Spleen (tissue), 11 donors: ENCODE results near the gene FSCN2. TPM values are rescaled to one million over a fixed set of nuclear protein-coding genes. Genes with fewer than 3 reads are reported as not detected.

ENCODE experiments used
- DNase-seq: peaks from one replicate; pipeline ENCODE4 v3.0.0-alpha.2; 2020
- H3K27ac ChIP-seq, 8 donors: fragments of 200-600 bp; sonication (generic) in 7 of 8; 1 replicate in 4 of 8; 2 replicates in 4 of 8; pipeline versions ENCODE4 v1.5.0 to v1.8.0; 2016 to 2021; ENCODE audit warnings: inconsistent platforms in 4 of 8, mild to moderate bottlenecking in 4 of 8, moderate library complexity in 1 of 8
- H3K27me3 ChIP-seq, 7 donors: fragments of 200-600 bp; sonication (generic) in 6 of 7; replicated peaks in 1 of 7; 1 replicate in 4 of 7; 2 replicates in 3 of 7; pipeline versions ENCODE4 v1.5.0 to v1.8.0; 2016 to 2021; ENCODE audit warnings: inconsistent platforms in 3 of 7, mild to moderate bottlenecking in 1 of 7
- H3K36me3 ChIP-seq, 6 donors: fragments of 200-600 bp; sonication (generic) in 5 of 6; 1 replicate in 4 of 6; 2 replicates in 2 of 6; pipeline versions ENCODE4 v1.5.0 to v1.8.0; 2016 to 2021; ENCODE audit warnings: inconsistent platforms in 2 of 6
- H3K4me1 ChIP-seq, 6 donors: fragments of 200-600 bp; sonication (generic) in 5 of 6; 1 replicate in 3 of 6; 2 replicates in 3 of 6; pipeline versions ENCODE4 v1.5.0 to v1.8.0; 2016 to 2021; ENCODE audit warnings: inconsistent platforms in 3 of 6
- H3K4me3 ChIP-seq, 8 donors: fragments of 200-600 bp; sonication (generic) in 7 of 8; 1 replicate in 4 of 8; 2 replicates in 4 of 8; pipeline versions ENCODE4 v1.5.0 to v1.8.0; 2016 to 2021; ENCODE audit warnings: inconsistent platforms in 4 of 8, mild to moderate bottlenecking in 4 of 8, moderate library complexity in 2 of 8
- H3K9me3 ChIP-seq, 8 donors: fragments of 200-600 bp; sonication (generic) in 7 of 8; 1 replicate in 4 of 8; 2 replicates in 4 of 8; pipeline versions ENCODE4 v1.5.0 to v1.8.0; 2016 to 2021; ENCODE audit warnings: inconsistent platforms in 4 of 8
- POLR2A ChIP-seq, 3 donors: fragments of 450-650 bp; IDR thresholded peaks; one replicate each; pipeline ENCODE4 v1.5.1; 2017; ENCODE audit warnings: antibody characterized with exemption in 3 of 3, mild to moderate bottlenecking in 1 of 3
- POLR2AphosphoS5 ChIP-seq, 3 donors: sonication (generic); formaldehyde crosslinking; IDR thresholded peaks; one replicate each; pipeline ENCODE4 v1.5.1; 2017; ENCODE audit warnings: antibody characterized with exemption in 3 of 3
- WGBS, 5 donors: extraction: QIAGEN DNeasy Blood & Tissue Kit in 3 of 5; methylation state at CpG; one replicate each; pipeline versions ENCODE4 v1.1.5 to v1.1.7; 2013 to 2018; 5-methylcytosine and 5-hydroxymethylcytosine counted together
- intact Hi-C: fragments of 100-400 bp; cut with DNase I; formaldehyde crosslinking; loops from one replicate; pipeline ENCODE4 v1.15.0; 2023; ENCODE audit warnings: low total_unique reads
- polyA plus RNA-seq, 3 donors: library from polyadenylated mRNA; stranded (reverse); fragments of 200-250 nt; gene quantifications; one replicate each; pipeline ENCODE4 v1.2.1, GENCODE V29; 2013
- total RNA-seq, 7 donors: library from RNA; depleted of rRNA in 3 of 7; stranded (reverse); fragments of >200 nt in 3 of 7; fragmentation: NEBNext Ultra II Directional in 4 of 7; extraction: Animal tissue kit (Norgen Biotek cat#: 25700) in 4 of 7; gene quantifications; one replicate each; pipeline versions ENCODE4 v1.1.0 to v1.2.1, GENCODE V29; 2016 to 2021
- TF ChIP-seq, protein P1 (sequence below), 11 experiments: fragments of 200-600 bp in 7 of 11; fragments of 450-650 bp in 4 of 11; sonication (generic) in 4 of 11; IDR thresholded peaks in 8 of 11; conservative IDR thresholded peaks in 3 of 11; 1 replicate in 7 of 11; 2 replicates in 4 of 11; pipeline versions ENCODE4 v1.4.0 to v1.8.0; 2016 to 2021; ENCODE audit warnings: antibody characterized with exemption in 11 of 11, inconsistent platforms in 4 of 11, mild to moderate bottlenecking in 1 of 11
- donor health status: healthy with polysubstance abuse.
- donor health status: DM: no; HTN: no; CAD: no; lungs with moderate emphysema.
- donor health status: DM: no; HTN: no; CAD: no.
- donor health status: Bipolar disorder and iron deficiency.
- donor health status: healthy.
- donor health status: DM: no; HTN: no; CAD: no.
- donor health status: DM: yes; HTN: yes; CAD: no.

Gene FSCN2
- total and polyA plus RNA-seq, 10 donors = 0.41 to 4.0 (median 2.4) TPM

DNA sequence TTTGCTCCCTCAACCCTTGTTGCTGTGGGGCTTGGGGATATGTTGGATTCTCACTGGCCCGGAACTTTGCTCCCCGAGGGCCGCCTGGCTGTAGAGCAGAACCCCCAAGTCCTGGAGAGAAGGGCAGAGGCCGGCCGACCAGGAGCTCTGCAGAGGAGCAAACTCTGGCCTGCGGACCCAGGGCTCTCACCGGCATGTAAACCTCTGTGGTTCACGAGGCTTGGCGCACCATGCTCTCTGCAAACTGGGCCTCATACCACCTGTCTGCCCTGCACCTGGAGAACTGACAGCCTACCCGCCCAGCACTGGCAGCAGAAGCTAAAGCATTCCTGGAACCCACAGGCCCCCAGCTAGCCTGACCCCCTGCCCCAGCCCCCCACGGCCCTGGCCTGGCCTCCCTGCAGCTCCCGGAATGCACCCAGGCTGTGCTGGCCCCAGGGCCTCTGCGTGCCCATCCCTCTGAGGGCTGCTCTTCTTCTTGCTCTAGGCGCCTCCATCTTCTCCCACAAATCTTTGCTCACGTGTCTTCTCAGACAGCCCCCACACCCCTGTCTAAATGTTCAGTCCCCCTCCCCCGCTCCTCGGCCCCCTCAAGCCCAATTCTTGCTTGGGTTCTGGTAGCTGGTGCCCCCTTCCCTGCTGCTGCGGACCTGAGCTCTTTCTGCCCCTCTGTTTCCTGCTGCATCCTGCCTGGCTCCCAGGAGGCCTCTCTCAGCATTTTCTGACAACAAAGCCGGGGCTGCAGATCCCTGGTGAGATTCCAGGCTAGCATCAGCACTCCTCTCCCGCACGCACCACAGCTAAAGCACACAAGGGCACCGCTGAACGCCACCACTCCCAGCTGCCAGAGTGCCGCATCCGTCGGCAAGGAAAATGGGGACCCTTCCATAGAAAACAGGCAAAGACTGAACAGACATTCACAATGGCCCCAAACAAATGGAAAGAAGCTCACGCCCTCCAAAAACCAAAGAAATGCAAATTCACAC is 38.9 kb upstream of the FSCN2 start:
- no peaks in the 10 kb centered on the region for H3K9me3 ChIP-seq
- H3K36me3 ChIP-seq = no peaks in the 10 kb centered on the region
- peak overlapping the region in 1 of 8 donors; percentile 90 for H3K27ac ChIP-seq
- intact Hi-C loops = loop anchor here (10.0 kb wide), 1 partner anchor 235 kb away; no protein-coding TSS in a partner anchor
- peaks cover 14 to 67% (median 39%) of the 10 kb centered on the region in 6 donors for H3K4me1 ChIP-seq
- DNase-seq = peak; percentile 75
- TF ChIP-seq, protein P1, sequence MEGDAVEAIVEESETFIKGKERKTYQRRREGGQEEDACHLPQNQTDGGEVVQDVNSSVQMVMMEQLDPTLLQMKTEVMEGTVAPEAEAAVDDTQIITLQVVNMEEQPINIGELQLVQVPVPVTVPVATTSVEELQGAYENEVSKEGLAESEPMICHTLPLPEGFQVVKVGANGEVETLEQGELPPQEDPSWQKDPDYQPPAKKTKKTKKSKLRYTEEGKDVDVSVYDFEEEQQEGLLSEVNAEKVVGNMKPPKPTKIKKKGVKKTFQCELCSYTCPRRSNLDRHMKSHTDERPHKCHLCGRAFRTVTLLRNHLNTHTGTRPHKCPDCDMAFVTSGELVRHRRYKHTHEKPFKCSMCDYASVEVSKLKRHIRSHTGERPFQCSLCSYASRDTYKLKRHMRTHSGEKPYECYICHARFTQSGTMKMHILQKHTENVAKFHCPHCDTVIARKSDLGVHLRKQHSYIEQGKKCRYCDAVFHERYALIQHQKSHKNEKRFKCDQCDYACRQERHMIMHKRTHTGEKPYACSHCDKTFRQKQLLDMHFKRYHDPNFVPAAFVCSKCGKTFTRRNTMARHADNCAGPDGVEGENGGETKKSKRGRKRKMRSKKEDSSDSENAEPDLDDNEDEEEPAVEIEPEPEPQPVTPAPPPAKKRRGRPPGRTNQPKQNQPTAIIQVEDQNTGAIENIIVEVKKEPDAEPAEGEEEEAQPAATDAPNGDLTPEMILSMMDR (IDR thresholded peaks at IDR 0.05 in 8 of 11, conservative IDR thresholded peaks at IDR 0.05 in 3 of 11) = no peak
- no peak for TF ChIP-seq POLR2A (IDR thresholded peaks at IDR 0.05)
- TF ChIP-seq POLR2AphosphoS5 (IDR thresholded peaks at IDR 0.05) = no peak
- peaks cover 0 to 58% (median 0%) of the 10 kb centered on the region in 7 donors for H3K27me3 ChIP-seq
- 75 to 86% (median 82%) methylated on average over 22 to 27 of the region's 27 CpGs for WGBS, 5 donors
- H3K4me3 ChIP-seq = peak overlapping the region in 3 of 8 donors; percentile 49 to 55 (median 52)

DNA sequence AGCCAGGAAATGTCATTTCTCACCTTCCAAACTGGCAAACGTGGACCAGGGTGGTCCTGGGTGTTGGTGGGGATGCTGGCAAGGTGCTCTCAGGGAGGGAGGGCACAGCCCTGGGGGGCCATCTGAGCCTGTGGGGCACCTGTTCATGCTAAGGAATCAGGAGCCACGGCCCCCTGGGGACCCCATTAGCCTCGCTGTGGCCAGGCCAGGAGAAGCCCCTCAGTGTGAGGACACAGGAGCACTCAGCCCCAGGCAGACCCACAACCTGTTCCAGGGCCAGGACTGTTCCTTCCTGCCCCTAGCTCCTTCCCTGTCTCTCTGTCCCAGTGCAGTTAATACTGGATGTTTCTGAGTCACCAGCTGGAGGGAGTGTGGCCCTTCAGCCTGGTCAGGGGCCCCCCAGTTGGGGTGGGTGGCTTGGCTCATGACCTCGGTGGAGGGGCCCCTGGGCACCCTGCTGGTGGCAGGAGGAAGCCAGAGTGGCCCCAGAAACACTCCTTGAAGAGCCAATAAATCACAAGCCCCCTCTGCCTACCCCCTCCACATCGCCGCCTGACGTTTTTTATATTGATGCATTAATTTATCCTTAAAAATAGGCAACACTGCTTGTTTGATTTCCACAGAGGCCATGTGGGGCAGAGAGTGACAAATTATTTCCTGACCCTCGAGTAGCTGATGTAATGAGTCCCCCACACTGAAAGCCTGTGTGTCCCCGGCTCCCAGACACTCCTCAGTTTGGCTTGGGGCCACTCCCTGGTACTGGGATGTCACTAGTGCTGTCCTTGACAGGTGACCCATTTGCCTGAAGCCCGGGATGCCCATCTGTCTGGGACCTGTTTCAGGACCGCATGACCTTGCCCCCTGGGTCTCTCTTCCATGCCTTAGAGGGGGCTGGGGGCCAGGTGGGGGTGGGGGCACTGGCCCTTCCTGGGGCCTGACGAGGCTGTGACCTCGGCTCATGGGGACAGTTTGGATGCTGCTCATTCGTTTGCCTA is 37.9 kb upstream of the FSCN2 start:
- H3K27ac ChIP-seq = no peak overlapping the region
- intact Hi-C loops = loop anchor here (10.0 kb wide), 1 partner anchor 235 kb away; no protein-coding TSS in a partner anchor
- peaks cover 0 to 53% (median 0%) of the 10 kb centered on the region in 7 donors for H3K27me3 ChIP-seq
- TF ChIP-seq POLR2A (IDR thresholded peaks at IDR 0.05) = no peak
- no peak for TF ChIP-seq POLR2AphosphoS5 (IDR thresholded peaks at IDR 0.05)
- TF ChIP-seq, protein P1 (IDR thresholded peaks at IDR 0.05 in 8 of 11, conservative IDR thresholded peaks at IDR 0.05 in 3 of 11) = no peak
- no peaks in the 10 kb centered on the region for H3K36me3 ChIP-seq
- H3K9me3 ChIP-seq = no peaks in the 10 kb centered on the region
- peaks cover 10 to 58% (median 32%) of the 10 kb centered on the region in 6 donors for H3K4me1 ChIP-seq
- DNase-seq = no peak
- 46 to 62% (median 56%) methylated on average over 13 to 14 of the region's 14 CpGs for WGBS, 5 donors
- H3K4me3 ChIP-seq = no peak overlapping the region

GRCh38 chr17:81491181-81491581 is 37.0 kb upstream of the FSCN2 start:
- no peak overlapping the region for H3K4me3 ChIP-seq
- TF ChIP-seq POLR2A (IDR thresholded peaks at IDR 0.05) = no peak
- no peak for TF ChIP-seq POLR2AphosphoS5 (IDR thresholded peaks at IDR 0.05)
- TF ChIP-seq, protein P1 (IDR thresholded peaks at IDR 0.05 in 8 of 11, conservative IDR thresholded peaks at IDR 0.05 in 3 of 11) = no peak
- intact Hi-C loops = no loop called here
- no peak for DNase-seq
- H3K9me3 ChIP-seq = no peaks in the 10 kb centered on the region
- H3K27me3 ChIP-seq = peaks cover 0 to 50% (median 0%) of the 10 kb centered on the region in 7 donors
- H3K27ac ChIP-seq = no peak overlapping the region
- WGBS, 5 donors = 55 to 76% (median 62%) methylated on average over 3 to 5 of the region's 5 CpGs
- H3K4me1 ChIP-seq = peaks cover 10 to 50% (median 27%) of the 10 kb centered on the region in 6 donors
- H3K36me3 ChIP-seq = no peaks in the 10 kb centered on the region
